Measurements from ENCODE around the gene MLC1. TPM values are rescaled to one million over a fixed set of nuclear protein-coding genes. Genes with fewer than 3 reads are reported as not detected.

MLC1 gene
- total RNA-seq, 1 donor from 2014 or later = 1.2 TPM

DNA sequence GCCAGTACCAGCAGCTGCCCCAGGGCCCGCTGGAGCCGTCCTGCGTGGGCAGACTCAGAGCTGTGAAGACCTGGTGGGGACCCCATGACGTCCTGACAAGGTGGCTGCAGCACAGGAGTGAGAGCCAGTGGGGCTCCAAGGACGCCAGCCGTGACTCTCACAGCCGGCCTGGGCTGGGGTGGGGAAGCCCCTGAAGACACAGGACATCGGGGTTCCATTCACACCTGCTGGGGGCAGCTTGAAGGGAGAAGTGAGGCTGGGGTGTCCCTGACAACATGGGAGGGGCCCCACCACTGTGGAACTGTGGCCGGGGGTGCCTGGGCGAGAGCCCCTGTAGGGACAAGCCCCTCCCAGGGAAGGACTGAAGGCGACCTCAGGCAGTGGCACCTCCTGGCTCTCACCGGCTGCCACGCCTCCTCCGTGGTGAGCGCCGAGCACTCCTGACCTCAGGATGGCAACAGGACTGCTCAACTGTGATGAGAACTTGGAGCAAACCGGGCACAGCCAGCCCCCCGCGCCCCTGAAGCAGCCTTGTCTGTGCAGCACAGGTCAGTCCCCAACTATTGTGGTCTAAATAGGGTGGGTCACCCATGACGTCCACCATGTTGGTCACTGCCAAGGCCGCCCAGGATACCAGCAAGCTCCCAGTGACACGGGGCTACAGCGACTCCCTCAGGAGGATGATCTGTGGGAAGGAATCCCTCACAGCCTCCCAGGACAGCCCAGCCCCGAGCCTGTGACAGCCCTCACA is 49.9 kb downstream of the MLC1 start:
- TF ChIP-seq, protein P1, sequence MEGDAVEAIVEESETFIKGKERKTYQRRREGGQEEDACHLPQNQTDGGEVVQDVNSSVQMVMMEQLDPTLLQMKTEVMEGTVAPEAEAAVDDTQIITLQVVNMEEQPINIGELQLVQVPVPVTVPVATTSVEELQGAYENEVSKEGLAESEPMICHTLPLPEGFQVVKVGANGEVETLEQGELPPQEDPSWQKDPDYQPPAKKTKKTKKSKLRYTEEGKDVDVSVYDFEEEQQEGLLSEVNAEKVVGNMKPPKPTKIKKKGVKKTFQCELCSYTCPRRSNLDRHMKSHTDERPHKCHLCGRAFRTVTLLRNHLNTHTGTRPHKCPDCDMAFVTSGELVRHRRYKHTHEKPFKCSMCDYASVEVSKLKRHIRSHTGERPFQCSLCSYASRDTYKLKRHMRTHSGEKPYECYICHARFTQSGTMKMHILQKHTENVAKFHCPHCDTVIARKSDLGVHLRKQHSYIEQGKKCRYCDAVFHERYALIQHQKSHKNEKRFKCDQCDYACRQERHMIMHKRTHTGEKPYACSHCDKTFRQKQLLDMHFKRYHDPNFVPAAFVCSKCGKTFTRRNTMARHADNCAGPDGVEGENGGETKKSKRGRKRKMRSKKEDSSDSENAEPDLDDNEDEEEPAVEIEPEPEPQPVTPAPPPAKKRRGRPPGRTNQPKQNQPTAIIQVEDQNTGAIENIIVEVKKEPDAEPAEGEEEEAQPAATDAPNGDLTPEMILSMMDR (IDR thresholded peaks at IDR 0.05; ENCODE audit: unreplicated experiment) = no peak
- H3K4me3 Mint-ChIP-seq (ENCODE audit: unreplicated experiment) = no peak overlapping the region
- no peaks in the 10 kb centered on the region for H3K36me3 Mint-ChIP-seq (ENCODE audit: low read depth, unreplicated experiment)
- no peaks in the 10 kb centered on the region for H3K4me1 Mint-ChIP-seq (ENCODE audit: unreplicated experiment)
- no peak for DNase-seq (ENCODE audit: low spot score)
- H3K27me3 Mint-ChIP-seq (ENCODE audit: unreplicated experiment) = no peaks in the 10 kb centered on the region
- no peaks in the 10 kb centered on the region for H3K9me3 Mint-ChIP-seq (ENCODE audit: unreplicated experiment)
- H3K27ac Mint-ChIP-seq (ENCODE audit: unreplicated experiment) = no peak overlapping the region

DNA sequence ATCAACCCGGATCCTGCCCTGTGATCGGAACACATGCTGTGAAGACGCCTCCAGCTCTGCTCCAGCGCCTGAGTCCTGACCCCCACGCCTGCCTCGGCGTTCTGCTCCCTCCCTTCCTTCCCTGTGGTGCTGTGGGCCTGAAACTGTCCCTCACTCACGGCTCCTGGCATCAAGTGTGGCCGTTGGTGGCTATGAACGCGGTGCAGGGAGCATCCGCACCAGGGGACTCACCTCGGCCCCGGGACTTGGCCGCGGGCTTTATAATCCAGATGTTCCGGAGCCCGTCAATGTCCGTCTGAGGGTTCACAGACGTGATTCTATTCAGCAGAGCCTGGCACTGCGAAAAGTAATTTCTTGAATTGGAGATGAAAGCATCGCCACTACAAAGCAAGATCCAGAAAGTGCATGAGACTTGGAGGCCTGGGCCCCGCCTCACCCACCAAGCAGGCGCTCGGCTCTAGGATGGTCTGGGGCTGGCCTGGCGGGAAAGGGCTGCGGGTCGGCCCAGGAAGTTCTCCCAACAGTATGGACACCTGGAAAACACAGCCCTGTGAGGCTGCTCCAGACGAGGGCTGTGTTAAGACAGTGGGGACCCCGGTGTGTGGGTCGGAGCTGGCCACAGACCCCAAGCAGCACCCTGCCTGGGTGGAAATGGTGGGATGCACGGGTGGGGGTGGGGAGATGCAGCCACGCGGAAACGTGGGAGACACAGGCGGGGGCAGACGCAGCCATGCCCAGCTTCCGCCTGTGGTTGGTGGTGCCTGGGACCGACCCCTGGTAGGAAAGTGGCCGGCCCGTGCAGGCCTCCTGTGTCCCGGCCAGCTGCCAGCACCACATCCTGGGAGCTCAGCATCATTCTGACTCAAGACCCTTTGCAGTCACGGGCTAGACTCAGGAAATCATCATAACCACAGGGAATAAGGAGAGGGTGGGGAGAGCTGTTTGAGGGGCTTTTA is 50.8 kb downstream of the MLC1 start:
- Mint-ChIP-seq H3K27me3 (ENCODE audit: unreplicated experiment) (no peaks in the 10 kb centered on the region), H3K4me1 (ENCODE audit: unreplicated experiment) (no peaks in the 10 kb centered on the region), H3K4me3 (ENCODE audit: unreplicated experiment) (no peak overlapping the region), H3K9me3 (ENCODE audit: unreplicated experiment) (no peaks in the 10 kb centered on the region), H3K36me3 (ENCODE audit: low read depth, unreplicated experiment) (no peaks in the 10 kb centered on the region), H3K27ac (ENCODE audit: unreplicated experiment) (no peak overlapping the region)
- DNase-seq (ENCODE audit: low spot score) = no peak
- TF ChIP-seq, protein P1 (IDR thresholded peaks at IDR 0.05; ENCODE audit: unreplicated experiment) = no peak

DNA sequence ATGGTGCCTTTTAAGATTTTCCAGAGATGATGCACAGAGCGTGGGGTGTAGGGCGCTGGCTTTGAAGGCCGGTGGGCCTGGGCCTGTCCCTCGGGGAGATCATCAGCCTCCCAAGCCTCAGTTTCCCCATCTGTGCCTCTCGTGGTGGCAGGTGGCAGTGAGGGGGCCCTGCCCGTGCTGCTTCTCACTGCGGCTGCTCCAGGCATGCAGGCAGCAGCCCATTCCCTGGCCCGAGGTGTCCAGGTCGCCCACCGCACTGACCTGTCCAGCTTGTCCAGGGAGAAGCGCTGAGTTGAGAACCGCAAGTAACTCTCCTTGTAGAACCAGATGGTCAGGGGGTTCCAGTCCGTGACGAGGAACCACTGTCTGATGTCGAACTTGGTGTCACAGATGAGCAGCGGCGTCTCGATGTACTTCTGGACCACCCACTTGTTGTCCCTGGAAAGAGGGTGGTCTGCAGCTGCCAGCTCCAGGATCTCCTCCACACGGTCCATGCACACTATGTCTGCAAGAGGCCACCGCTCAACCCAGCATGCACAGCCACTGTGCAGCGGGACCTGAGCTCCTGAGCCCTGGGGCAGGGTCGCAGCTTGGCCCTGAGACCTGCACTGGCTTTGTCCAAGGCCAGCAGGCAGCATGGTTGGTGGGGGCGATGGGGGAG is 52.2 kb downstream of the MLC1 start:
- no peak overlapping the region for H3K27ac Mint-ChIP-seq (ENCODE audit: unreplicated experiment)
- no peaks in the 10 kb centered on the region for H3K4me1 Mint-ChIP-seq (ENCODE audit: unreplicated experiment)
- no peaks in the 10 kb centered on the region for H3K36me3 Mint-ChIP-seq (ENCODE audit: low read depth, unreplicated experiment)
- H3K27me3 Mint-ChIP-seq (ENCODE audit: unreplicated experiment) = no peaks in the 10 kb centered on the region
- peak; percentile 3 for DNase-seq (ENCODE audit: low spot score)
- H3K9me3 Mint-ChIP-seq (ENCODE audit: unreplicated experiment) = no peaks in the 10 kb centered on the region
- H3K4me3 Mint-ChIP-seq (ENCODE audit: unreplicated experiment) = no peak overlapping the region
- TF ChIP-seq, protein P1 (IDR thresholded peaks at IDR 0.05; ENCODE audit: unreplicated experiment) = no peak

DNA sequence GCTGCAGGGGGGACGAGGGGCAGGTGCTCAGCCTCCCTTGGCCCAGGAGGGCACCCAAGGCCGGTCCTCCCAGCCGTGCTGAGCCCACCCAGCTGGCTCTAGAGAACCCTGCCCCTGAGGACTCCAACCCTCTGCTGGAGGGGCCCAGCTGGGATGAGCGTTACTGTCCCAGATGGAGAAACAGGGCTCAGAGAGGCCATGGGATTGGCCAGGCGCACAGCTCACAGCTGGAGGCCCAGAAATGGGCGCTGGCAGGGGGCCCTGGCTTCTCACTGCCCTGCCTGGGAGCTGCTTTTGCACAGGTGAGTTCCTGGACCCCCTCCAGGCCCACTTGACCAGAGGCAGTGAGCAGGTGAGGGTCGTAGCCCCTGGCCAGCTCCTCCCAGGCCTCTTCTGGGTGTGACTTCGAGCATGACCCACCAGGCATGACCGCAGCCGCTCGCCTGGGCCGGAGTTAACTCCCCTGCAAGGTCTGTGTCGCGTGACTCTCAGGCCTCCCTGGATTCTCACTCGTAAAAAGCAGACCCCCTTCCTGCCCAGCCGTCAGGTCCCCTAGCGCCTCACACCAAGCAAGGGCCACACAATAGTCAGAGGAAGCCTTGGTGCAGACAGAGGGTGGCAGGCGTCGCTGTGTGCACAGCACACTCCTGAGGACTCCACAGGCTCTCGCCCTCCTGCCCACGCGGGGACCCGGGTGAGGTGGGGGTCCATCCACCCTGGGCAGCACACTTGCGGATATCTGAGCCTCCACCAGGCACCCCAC is 52.9 kb downstream of the MLC1 start:
- Mint-ChIP-seq H3K9me3 (ENCODE audit: unreplicated experiment) (no peaks in the 10 kb centered on the region), H3K4me3 (ENCODE audit: unreplicated experiment) (no peak overlapping the region), H3K4me1 (ENCODE audit: unreplicated experiment) (no peaks in the 10 kb centered on the region), H3K36me3 (ENCODE audit: low read depth, unreplicated experiment) (no peaks in the 10 kb centered on the region), H3K27me3 (ENCODE audit: unreplicated experiment) (no peaks in the 10 kb centered on the region), H3K27ac (ENCODE audit: unreplicated experiment) (no peak overlapping the region)
- no peak for DNase-seq (ENCODE audit: low spot score)
- TF ChIP-seq, protein P1 (IDR thresholded peaks at IDR 0.05; ENCODE audit: unreplicated experiment) = no peak

Data from endothelial cell (in vitro differentiated cells).